ENCODE results near the gene FXR2.

FXR2 gene

DNA sequence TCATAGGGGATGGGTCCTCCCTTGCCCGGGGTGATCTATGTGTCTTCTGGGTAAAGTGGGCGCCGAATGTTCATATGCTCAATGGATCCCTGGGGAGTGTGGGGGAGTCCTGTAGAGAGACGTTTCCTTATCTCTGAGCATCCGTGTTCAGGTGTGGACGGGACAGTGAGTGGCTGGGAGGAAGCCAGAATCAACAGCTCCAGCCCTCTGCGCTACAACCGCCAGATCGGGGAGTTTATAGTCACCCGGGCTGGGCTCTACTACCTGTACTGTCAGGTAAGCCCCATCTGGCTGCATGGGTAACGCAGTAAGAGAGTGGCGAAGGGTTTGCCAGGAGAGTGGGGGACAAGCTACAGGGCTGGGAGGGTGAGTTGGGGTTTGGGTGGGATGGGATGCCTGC is 58.1 kb downstream of the FXR2 start:
- Histone ChIP-seq H4K12ac (ENCODE audit: low read depth, low read length) (no peak overlapping the region), H4K91ac (ENCODE audit: low read depth, low read length) (no peak overlapping the region), H3K14ac (ENCODE audit: low read length) (no peak overlapping the region), H3K18ac (ENCODE audit: low read length) (no peak overlapping the region), H3K4me1 (ENCODE audit: control insufficient read depth in 1 of 2, insufficient read depth in 2 of 2, low read length in 2 of 2) (peaks cover 4 to 7% of the 10 kb centered on the region in 2 experiments), H3K9me3 (ENCODE audit: insufficient read depth, low read depth, low read length) (no peaks in the 10 kb centered on the region), H3K27me3 (ENCODE audit: insufficient read depth, low read length) (no peaks in the 10 kb centered on the region), H3K4ac (ENCODE audit: low read depth, low read length) (no peak overlapping the region), H4K8ac (ENCODE audit: low read depth, low read length) (no peak overlapping the region), H3K79me1 (ENCODE audit: low read length) (peaks cover 6% of the 10 kb centered on the region), H3K4me2 (ENCODE audit: low read length) (no peak overlapping the region), H3K23ac (ENCODE audit: low read length) (no peak overlapping the region), H2AK5ac (ENCODE audit: low read length) (no peak overlapping the region), H3K27ac (ENCODE audit: low read depth, low read length) (no peak overlapping the region), H3K4me3 (ENCODE audit: low read depth, low read length) (no peak overlapping the region), H2BK5ac (ENCODE audit: low read depth, low read length, poor library complexity) (no peak overlapping the region), H3K9ac (ENCODE audit: low read length) (no peak overlapping the region), H2AFZ (ENCODE audit: insufficient read depth, low read length, poor library complexity) (no peak overlapping the region), H3K79me2 (ENCODE audit: control insufficient read depth, insufficient read depth, low read length, poor library complexity) (peaks cover 3% of the 10 kb centered on the region), H3K36me3 (ENCODE audit: control insufficient read depth in 1 of 2, insufficient read depth in 2 of 2, low read length in 2 of 2) (no peaks in the 10 kb centered on the region), H2BK120ac (ENCODE audit: insufficient read depth, low read length, poor library complexity) (no peak overlapping the region), H2BK12ac (ENCODE audit: low read length) (no peak overlapping the region)
- no peak for DNase-seq
- no CpG with 5 or more reads among the region's 12 CpGs for WGBS (ENCODE audit: extremely low coverage, insufficient coverage, insufficient read length)

DNA sequence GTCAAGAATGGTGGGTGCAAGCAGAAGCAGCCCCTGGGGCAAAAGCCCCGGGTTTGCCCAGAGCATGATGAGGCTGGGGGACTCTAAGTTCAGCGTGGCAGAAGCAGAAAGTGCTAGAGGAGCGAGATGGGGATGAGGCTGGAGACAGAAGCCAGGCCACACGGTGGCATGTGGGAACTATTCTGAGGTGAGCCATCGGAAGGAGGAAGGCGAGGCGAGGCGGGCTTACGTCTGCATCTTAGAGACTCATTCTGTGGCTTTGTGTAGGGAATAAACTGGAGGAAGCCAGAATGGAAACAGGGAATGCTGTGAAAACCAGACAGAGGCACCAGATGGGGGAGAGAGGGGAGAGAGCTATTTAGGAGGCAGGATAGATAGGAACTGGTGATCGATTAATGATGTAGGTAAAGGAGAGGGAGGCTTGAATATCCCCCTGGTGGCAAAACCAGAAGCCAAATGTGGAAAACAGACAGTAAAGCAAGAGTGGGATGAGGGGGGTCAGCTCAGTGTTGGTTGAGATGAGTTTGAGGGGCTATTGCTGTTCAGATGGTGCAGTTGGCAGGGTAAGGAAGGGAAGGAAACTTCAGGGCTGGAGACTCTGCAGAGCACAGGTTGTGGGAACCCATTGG is 59.3 kb downstream of the FXR2 start:
- H2BK5ac ChIP-seq (ENCODE audit: low read depth, low read length, poor library complexity): no peak overlapping the region
- no CpG with 5 or more reads among the region's 10 CpGs for WGBS (ENCODE audit: extremely low coverage, insufficient coverage, insufficient read length)
- no peak for DNase-seq
- H3K27ac ChIP-seq (ENCODE audit: low read depth, low read length): no peak overlapping the region
- H3K9me3 ChIP-seq (ENCODE audit: insufficient read depth, low read depth, low read length): no peaks in the 10 kb centered on the region
- H4K12ac ChIP-seq (ENCODE audit: low read depth, low read length): no peak overlapping the region
- H3K36me3 ChIP-seq (ENCODE audit: control insufficient read depth in 1 of 2, insufficient read depth in 2 of 2, low read length in 2 of 2): no peaks in the 10 kb centered on the region
- H3K79me2 ChIP-seq (ENCODE audit: control insufficient read depth, insufficient read depth, low read length, poor library complexity): no peaks in the 10 kb centered on the region
- no peak overlapping the region for H2BK12ac ChIP-seq (ENCODE audit: low read length)
- H3K27me3 ChIP-seq (ENCODE audit: insufficient read depth, low read length): no peaks in the 10 kb centered on the region
- no peak overlapping the region for H3K4ac ChIP-seq (ENCODE audit: low read depth, low read length)
- H3K14ac ChIP-seq (ENCODE audit: low read length): no peak overlapping the region
- H2AFZ ChIP-seq (ENCODE audit: insufficient read depth, low read length, poor library complexity): no peak overlapping the region
- H2AK5ac ChIP-seq (ENCODE audit: low read length): no peak overlapping the region
- H3K4me3 ChIP-seq (ENCODE audit: low read depth, low read length): no peak overlapping the region
- no peak overlapping the region for H4K8ac ChIP-seq (ENCODE audit: low read depth, low read length)
- no peak overlapping the region for H4K91ac ChIP-seq (ENCODE audit: low read depth, low read length)
- no peak overlapping the region for H3K23ac ChIP-seq (ENCODE audit: low read length)
- no peak overlapping the region for H2BK120ac ChIP-seq (ENCODE audit: insufficient read depth, low read length, poor library complexity)
- peaks cover 3 to 4% of the 10 kb centered on the region in 2 experiments for H3K4me1 ChIP-seq (ENCODE audit: control insufficient read depth in 1 of 2, insufficient read depth in 2 of 2, low read length in 2 of 2)
- no peak overlapping the region for H3K4me2 ChIP-seq (ENCODE audit: low read length)
- H3K9ac ChIP-seq (ENCODE audit: low read length): no peak overlapping the region
- H3K79me1 ChIP-seq (ENCODE audit: low read length): no peaks in the 10 kb centered on the region
- no peak overlapping the region for H3K18ac ChIP-seq (ENCODE audit: low read length)

DNA sequence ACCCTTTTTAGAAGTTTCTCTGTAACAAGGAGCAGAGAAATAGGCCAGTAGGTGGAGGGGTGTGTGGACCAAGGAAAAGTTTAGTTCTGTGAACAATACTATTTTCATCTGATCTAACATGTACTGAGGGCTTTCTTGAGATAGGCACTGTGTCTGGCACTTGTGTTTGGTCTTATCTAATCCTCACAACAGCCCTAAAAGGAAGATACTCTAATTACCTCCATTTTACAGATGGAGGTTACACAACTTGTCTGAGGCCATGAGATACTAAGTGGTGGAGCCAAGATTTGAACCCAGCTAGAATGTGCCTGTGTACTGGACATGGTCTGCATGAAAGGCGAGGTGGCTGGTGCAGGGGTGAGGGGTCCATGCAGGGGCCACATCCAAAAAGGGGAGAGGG is 61.3 kb downstream of the FXR2 start:
- Histone ChIP-seq H2BK5ac (ENCODE audit: low read depth, low read length, poor library complexity) (no peak overlapping the region), H4K91ac (ENCODE audit: low read depth, low read length) (no peak overlapping the region), H3K4me1 (ENCODE audit: control insufficient read depth in 1 of 2, insufficient read depth in 2 of 2, low read length in 2 of 2) (peaks cover 8 to 10% of the 10 kb centered on the region in 2 experiments), H3K79me2 (ENCODE audit: control insufficient read depth, insufficient read depth, low read length, poor library complexity) (no peaks in the 10 kb centered on the region), H3K9ac (ENCODE audit: low read length) (no peak overlapping the region), H3K4me2 (ENCODE audit: low read length) (no peak overlapping the region), H3K18ac (ENCODE audit: low read length) (no peak overlapping the region), H3K27ac (ENCODE audit: low read depth, low read length) (no peak overlapping the region), H3K23ac (ENCODE audit: low read length) (no peak overlapping the region), H3K9me3 (ENCODE audit: insufficient read depth, low read depth, low read length) (no peaks in the 10 kb centered on the region), H3K4me3 (ENCODE audit: low read depth, low read length) (no peak overlapping the region), H3K36me3 (ENCODE audit: control insufficient read depth in 1 of 2, insufficient read depth in 2 of 2, low read length in 2 of 2) (no peaks in the 10 kb centered on the region), H3K4ac (ENCODE audit: low read depth, low read length) (no peak overlapping the region), H4K8ac (ENCODE audit: low read depth, low read length) (no peak overlapping the region), H4K12ac (ENCODE audit: low read depth, low read length) (no peak overlapping the region), H2BK120ac (ENCODE audit: insufficient read depth, low read length, poor library complexity) (no peak overlapping the region), H3K27me3 (ENCODE audit: insufficient read depth, low read length) (no peaks in the 10 kb centered on the region), H2BK12ac (ENCODE audit: low read length) (no peak overlapping the region), H3K79me1 (ENCODE audit: low read length) (peaks cover 6% of the 10 kb centered on the region), H2AK5ac (ENCODE audit: low read length) (no peak overlapping the region), H3K14ac (ENCODE audit: low read length) (no peak overlapping the region), H2AFZ (ENCODE audit: insufficient read depth, low read length, poor library complexity) (no peak overlapping the region)
- no CpG with 5 or more reads among the region's 1 CpG for WGBS (ENCODE audit: extremely low coverage, insufficient coverage, insufficient read length)
- DNase-seq: no peak

DNA sequence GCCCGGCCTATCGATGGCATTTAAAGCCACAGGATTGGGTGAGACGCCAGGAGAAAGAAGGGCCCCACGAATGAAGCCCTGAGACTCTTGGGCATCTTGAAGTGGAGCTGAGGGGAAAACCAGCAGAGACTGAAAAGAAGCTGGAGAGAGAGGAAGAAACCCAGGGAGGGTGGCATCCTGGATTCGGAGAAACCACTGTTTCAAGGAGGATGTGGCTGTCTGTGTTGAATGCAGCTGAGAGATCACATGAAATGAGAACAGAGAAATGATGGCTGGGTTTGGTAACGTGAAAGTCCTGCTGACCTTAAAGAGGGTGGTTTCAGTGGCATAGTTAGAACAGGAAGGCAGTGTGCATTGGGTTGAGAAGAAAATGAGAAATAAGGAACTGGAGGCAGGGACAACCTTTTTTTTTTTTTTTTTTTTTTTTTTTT is 62.1 kb downstream of the FXR2 start:
- Histone ChIP-seq H3K4me3 (ENCODE audit: low read depth, low read length) (no peak overlapping the region), H3K36me3 (ENCODE audit: control insufficient read depth in 1 of 2, insufficient read depth in 2 of 2, low read length in 2 of 2) (no peaks in the 10 kb centered on the region), H3K23ac (ENCODE audit: low read length) (no peak overlapping the region), H3K79me2 (ENCODE audit: control insufficient read depth, insufficient read depth, low read length, poor library complexity) (no peaks in the 10 kb centered on the region), H3K18ac (ENCODE audit: low read length) (no peak overlapping the region), H2BK12ac (ENCODE audit: low read length) (no peak overlapping the region), H3K9me3 (ENCODE audit: insufficient read depth, low read depth, low read length) (no peaks in the 10 kb centered on the region), H2AFZ (ENCODE audit: insufficient read depth, low read length, poor library complexity) (no peak overlapping the region), H3K4me1 (ENCODE audit: control insufficient read depth in 1 of 2, insufficient read depth in 2 of 2, low read length in 2 of 2) (peaks cover 6 to 10% of the 10 kb centered on the region in 2 experiments), H3K27me3 (ENCODE audit: insufficient read depth, low read length) (no peaks in the 10 kb centered on the region), H3K27ac (ENCODE audit: low read depth, low read length) (no peak overlapping the region), H3K14ac (ENCODE audit: low read length) (no peak overlapping the region), H2BK5ac (ENCODE audit: low read depth, low read length, poor library complexity) (no peak overlapping the region), H4K12ac (ENCODE audit: low read depth, low read length) (no peak overlapping the region), H3K4ac (ENCODE audit: low read depth, low read length) (no peak overlapping the region), H2BK120ac (ENCODE audit: insufficient read depth, low read length, poor library complexity) (no peak overlapping the region), H3K4me2 (ENCODE audit: low read length) (no peak overlapping the region), H4K91ac (ENCODE audit: low read depth, low read length) (no peak overlapping the region), H2AK5ac (ENCODE audit: low read length) (no peak overlapping the region), H4K8ac (ENCODE audit: low read depth, low read length) (no peak overlapping the region), H3K79me1 (ENCODE audit: low read length) (peaks cover 6% of the 10 kb centered on the region), H3K9ac (ENCODE audit: low read length) (no peak overlapping the region)
- peak in 1 of 2 donors; percentile 24 for DNase-seq
- no CpG with 5 or more reads among the region's 6 CpGs for WGBS (ENCODE audit: extremely low coverage, insufficient coverage, insufficient read length)

All from trophoblast cell (in vitro differentiated cells and primary cell).